NOMO-1 (cell line): Measurements from ENCODE around the gene TNC.
A peak's percentile ranks its signal among the peaks of the same experiment; 100 is the strongest.

Source experiments
- DNase-seq, 2 experiments: peaks; one replicate each; lab custom pipeline; 2025; ENCODE audit not compliant: unreplicated experiment in 2 of 2; lab: John Stamatoyannopoulos, UW

Gene TNC

DNA sequence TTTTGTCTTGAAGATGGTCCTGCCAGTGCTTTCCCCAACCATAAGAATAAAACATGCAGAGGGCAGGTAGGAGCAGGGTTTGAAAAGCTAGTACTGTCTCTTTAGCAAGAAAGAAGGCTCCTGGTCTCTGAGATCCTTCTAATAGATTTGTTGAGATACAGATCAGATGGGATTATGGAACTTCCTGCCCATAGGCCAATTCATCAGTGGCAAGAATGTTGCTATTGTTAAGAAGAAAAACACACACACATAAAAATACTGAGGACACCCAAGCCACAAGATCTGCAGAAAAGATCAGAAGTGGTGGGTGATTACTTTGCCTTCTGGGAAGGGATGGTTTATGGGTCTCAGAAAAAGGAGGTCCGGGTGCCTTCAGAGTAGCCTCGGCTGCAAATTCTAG lies 59.8 kb downstream of the TNC start:
- no peak for DNase-seq

DNA sequence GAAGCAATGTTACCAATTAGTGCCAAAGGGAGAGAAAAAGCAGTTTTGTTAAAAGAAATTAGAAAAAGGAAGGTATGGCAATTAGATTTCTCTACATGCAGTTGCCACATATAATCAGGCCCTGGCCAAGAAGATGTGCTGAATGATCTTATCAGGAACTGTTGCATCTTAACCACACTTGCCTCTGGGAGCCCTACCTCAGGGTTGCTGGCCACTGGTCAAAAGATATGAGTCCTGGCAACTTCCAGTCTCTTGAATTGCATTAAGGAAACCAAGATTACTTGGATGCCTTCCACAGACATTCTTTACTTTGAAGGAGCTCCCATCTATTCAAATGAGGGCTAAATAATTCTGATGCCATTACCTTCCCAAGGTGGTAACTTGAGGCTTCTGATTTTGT lies 60.4 kb downstream of the TNC start:
- DNase-seq: no peak

DNA sequence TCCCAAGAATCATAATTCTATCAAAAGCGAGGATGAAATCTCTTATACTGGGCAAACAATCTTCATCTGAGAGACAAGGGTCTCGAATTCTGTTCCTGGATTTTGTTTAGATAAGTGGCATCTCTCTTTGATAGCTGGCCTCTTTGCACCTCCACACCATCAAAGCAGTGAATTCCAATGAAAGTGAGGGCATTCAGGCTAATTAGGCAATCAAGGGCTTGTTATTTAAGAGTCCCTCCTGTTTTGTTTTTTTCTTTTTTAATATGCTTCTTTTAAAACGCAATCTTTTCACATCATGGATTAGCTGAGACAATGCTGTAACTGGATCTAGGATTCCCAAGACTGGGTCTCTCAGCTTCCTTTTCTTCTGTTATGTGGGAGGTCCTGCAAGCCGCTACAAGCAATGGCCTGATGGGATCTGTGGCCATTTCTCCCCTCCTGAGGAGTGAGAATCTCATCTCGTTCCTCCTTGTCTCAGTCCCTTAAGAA lies 67.9 kb downstream of the TNC start:
- no peak for DNase-seq

- DNase-seq: no peak
Measured at GRCh38 chr9:115046824-115047223, 71.1 kb downstream of the TNC start.

- no peak for DNase-seq
Measured at GRCh38 chr9:115046199-115046598, 71.8 kb downstream of the TNC start.

DNA sequence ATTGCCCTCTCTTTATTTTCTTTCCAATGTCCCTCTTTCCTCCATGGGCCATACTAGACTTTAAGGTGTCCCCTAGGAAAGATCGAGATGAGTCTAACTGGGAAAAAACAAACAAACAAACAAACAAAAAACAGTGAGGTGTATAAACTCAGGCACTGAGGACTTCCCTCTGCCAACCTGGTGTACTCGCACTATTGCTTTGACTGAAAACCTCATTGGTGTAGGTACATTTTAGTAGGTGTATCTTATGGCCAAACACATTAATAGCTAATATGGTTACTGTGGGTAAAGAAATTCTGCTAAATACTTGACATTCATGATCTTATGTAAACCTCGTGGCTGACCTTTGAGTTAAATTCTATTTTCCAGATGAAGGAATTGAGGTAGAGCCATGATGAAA lies 74.3 kb downstream of the TNC start:
- DNase-seq: no peak

DNA sequence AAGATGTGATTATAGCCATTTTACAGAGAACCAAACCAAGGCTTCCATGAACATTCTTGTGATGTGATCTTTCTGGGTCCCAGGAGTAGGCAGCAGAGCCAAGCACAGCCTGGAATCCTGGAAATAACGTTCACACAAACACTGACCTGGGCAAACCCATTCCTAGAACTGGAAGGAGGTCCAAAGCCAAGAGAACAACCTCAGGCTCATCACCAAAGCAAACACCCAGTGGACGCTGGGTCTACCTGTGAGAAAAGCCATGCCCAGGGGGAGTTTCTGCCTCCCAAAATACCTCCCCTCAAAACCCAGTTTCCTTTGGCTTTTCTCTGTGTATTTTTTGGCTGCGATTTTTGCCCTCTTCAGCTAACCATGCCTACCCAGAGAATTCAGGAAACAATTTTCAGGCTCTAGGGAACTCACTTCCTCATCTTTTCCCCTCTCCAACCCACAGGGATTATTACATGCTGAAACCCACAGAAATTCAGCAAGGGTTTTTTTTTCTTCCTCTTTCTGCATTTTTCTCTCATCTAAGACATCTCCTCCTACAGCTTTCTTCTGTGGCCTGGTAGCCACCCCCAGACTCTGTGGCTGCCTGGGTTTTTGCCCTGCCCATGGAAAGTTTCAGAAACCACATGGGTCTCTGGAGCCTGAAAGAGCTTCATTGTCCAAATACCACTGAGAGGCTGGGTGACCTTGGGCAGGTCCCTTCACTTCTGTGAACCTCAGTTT lies 75.0 kb downstream of the TNC start:
- peak; percentile 42 to 74 for DNase-seq

- DNase-seq: no peak
Measured at GRCh38 chr9:115039516-115040120, 78.3 kb downstream of the TNC start.

- DNase-seq: no peak
Measured at GRCh38 chr9:115038178-115038577, 79.8 kb downstream of the TNC start.

- no peak for DNase-seq
Measured at GRCh38 chr9:115036691-115037090, 81.3 kb downstream of the TNC start.

DNA sequence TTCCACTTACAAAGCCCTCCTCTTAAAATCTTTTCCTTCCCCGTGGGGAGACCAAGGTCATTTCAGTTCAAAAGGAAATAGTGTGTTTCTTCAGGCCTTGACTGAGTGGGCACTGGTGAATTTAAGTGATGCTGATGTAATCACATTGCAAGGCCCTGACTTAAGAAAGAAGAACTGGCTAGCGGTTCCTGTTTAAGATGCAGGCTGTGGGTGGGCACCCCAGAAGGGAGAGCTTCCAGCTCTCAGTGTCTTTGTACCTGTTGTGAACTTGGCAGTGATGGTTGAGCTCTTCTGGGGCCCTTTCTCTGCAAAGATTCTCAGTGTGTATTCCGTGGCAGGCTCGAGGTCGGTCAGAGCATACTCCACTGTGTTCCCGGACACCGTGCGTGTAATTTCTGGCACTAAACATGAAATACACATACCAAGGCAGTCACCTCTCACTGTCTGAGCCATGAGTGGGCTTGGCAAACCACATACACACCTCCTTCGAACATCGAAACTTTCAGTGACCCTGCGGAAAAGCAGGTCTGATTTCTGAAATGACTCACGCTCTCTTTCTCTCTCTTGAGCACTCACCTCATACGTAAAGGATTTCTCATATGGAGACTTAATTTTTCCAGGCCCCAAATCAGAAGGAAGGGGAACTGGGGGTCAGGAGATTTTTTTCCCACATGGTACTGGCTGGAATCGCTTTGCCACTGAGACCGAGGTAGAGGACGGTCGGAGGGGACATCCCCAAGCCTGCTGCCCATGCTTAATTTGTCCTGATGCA lies 81.9 kb downstream of the TNC start:
- peak; percentile 46 to 58 for DNase-seq

GRCh38 chr9:115034801-115035200 lies 83.2 kb downstream of the TNC start:
- no peak for DNase-seq

- no peak for DNase-seq
Measured at GRCh38 chr9:115033800-115034199, 84.2 kb downstream of the TNC start.

- no peak for DNase-seq
Measured at GRCh38 chr9:115032296-115032695, 85.7 kb downstream of the TNC start.

DNA sequence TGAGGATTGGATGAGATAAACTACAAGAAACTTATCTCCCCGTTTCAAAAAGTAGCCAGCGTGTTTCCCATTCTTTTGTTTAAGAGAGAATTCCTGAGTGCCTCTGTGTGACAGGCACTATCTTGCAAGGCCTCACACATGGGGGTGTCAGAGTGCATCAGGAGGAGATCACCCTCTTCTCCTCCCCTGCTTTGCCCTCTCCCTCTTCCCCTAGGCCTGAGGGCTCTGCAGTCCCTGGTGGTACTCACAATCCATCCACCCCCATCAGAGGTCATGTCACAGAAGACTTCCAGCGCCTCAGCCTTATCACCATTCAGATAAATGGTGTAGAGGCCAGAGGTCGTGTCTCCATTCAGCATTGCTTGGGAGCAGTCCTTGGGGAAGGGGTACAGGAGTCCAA lies 88.0 kb downstream of the TNC start:
- DNase-seq: no peak

DNA sequence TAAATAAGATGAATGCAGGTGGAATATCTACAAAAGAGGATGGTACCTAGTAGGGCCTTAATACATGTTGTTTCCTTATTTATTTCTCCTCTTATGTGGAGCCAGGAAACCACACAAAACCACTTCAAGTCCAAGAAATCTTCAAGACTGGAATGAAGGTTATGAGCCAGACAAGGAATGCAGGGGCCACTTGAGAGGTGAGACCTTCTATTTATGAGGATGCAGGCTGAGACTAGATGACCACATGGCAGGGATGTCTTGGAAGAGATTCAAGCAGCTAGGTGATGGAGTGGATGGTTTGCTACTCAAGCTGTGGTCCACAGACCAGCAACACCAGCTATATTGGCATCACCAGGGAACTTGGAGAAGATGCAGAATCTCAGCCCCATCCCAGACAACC lies 92.2 kb downstream of the TNC start:
- no peak for DNase-seq

DNA sequence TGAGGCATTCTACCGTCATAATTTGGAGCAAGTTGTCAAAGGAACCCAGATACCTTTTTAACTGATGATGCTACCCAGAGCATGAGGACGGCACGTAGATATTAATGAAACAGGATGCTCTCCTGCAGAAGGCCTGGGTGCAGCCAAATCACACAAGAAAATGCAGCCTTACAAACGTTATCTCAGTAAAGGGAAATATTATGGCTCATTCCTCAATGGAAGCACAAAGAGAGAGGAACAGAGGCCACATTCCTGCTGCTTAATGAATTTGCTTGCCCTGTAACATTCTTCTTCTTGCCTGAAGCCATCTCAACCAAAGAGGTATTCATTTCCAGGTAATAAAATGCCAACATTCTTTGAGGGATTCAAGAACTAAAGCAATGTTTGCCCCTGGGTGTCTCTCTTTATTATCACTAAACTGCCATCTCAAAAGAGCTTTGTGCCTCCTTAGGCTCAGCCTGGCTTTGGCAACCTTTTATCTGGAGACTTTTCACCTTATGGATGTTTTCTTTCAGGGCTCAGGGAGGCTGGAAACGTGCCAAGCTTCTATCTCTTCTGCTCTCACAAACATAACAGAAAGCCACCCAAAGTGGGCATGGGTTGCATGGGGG lies 92.9 kb downstream of the TNC start:
- no peak for DNase-seq

- no peak for DNase-seq
Measured at GRCh38 chr9:115022760-115023434, 95.1 kb downstream of the TNC start.

DNA sequence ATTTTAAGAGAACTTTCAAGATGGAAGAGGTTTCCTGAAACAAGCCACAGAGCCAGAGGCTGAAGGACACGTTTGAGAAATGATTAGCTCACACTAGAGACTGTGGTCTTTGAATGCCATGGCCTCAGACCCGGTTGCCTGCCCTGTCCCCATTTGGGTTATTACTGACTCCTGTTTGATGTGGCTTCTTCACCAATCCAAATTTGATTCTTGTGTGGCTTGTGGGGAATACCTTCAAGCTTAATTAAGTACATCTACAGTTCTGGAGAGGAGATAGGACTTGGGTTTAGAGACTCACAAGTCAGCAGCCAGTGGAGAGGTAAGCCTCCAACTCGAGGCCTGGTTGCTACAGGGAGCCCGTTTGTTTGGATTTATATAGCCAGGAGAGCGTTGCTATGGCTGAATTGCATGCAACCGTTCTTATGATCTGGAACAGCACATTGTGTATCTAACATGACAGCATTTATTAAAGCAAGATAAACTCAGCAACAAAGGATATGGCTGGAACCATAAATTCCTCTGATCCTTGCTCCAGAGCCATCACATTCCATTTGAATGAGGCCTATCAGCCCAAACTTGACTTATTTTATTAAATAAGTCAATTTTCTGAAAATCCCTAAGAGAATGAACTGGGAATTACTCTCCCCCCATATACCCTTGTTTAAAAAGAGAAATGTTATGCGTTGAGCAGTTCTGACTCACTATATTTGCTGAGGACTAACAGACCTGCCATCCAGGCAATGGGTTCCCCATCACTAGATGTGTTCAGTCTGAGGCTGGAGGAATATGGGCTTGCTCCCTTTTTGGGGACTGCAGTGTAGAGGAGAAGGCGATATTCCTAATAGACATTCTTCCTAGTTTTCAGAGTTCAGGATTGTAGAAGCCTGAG lies 99.2 kb downstream of the TNC start:
- no peak for DNase-seq

- DNase-seq: peak; percentile 8 to 15
Measured at GRCh38 chr9:115016344-115016743, 101.6 kb downstream of the TNC start.
